ENCODE measurements around the gene MAN1A1.

MAN1A1 gene

GRCh38 chr6:119230160-119230559, 119.4 kb downstream of the MAN1A1 start:
- no peak for DNase-seq

- no peak for DNase-seq
Measured at GRCh38 chr6:119227377-119227776, 122.2 kb downstream of the MAN1A1 start.

- DNase-seq: no peak
Measured at GRCh38 chr6:119226089-119226488, 123.5 kb downstream of the MAN1A1 start.

GRCh38 chr6:119224095-119224701, 125.4 kb downstream of the MAN1A1 start:
- no peak for DNase-seq

- no peak for DNase-seq
Measured at GRCh38 chr6:119220452-119220851, 129.1 kb downstream of the MAN1A1 start.

GRCh38 chr6:119218548-119218947, 131.0 kb downstream of the MAN1A1 start:
- no peak for DNase-seq

GRCh38 chr6:119215885-119216590, 133.5 kb downstream of the MAN1A1 start:
- DNase-seq: no peak

- DNase-seq: no peak
Measured at GRCh38 chr6:119215309-119215708, 134.3 kb downstream of the MAN1A1 start.

- DNase-seq: no peak
Measured at GRCh38 chr6:119210596-119210995, 139.0 kb downstream of the MAN1A1 start.

- no peak for DNase-seq
Measured at GRCh38 chr6:119209452-119210205, 139.9 kb downstream of the MAN1A1 start.

- DNase-seq: no peak
Measured at GRCh38 chr6:119207971-119208725, 141.4 kb downstream of the MAN1A1 start.

GRCh38 chr6:119207327-119207726, 142.2 kb downstream of the MAN1A1 start:
- no peak for DNase-seq

- no peak for DNase-seq
Measured at GRCh38 chr6:119205911-119206618, 143.5 kb downstream of the MAN1A1 start.

- no peak for DNase-seq
Measured at GRCh38 chr6:119204719-119205118, 144.8 kb downstream of the MAN1A1 start.

GRCh38 chr6:119201480-119201879, 148.1 kb downstream of the MAN1A1 start:
- no peak for DNase-seq

- DNase-seq: no peak
Measured at GRCh38 chr6:119200512-119201175, 148.9 kb downstream of the MAN1A1 start.

GRCh38 chr6:119197271-119197670, 152.3 kb downstream of the MAN1A1 start:
- no peak for DNase-seq

- DNase-seq: no peak
Measured at GRCh38 chr6:119196715-119197114, 152.8 kb downstream of the MAN1A1 start.

GRCh38 chr6:119195848-119196247, 153.7 kb downstream of the MAN1A1 start:
- no peak for DNase-seq

GRCh38 chr6:119195204-119195603, 154.4 kb downstream of the MAN1A1 start:
- no peak for DNase-seq

- no peak for DNase-seq
Measured at GRCh38 chr6:119193707-119194106, 155.9 kb downstream of the MAN1A1 start.

GRCh38 chr6:119192200-119192599, 157.4 kb downstream of the MAN1A1 start:
- no peak for DNase-seq

Data from KG1 (cell line).